Epithelial cell of proximal tubule (primary cell): ENCODE results near the gene PCARE. TPM values are rescaled to one million over a fixed set of nuclear protein-coding genes. Genes with fewer than 3 reads are reported as not detected.

Source experiments
- DNase-seq: peaks from one replicate; pipeline ENCODE4 v3.0.0-alpha.2; 2011; ENCODE audit warnings: low read depth
- H3K4me3 ChIP-seq: 2 replicates; pipeline ENCODE4 v1.5.1; 2011; ENCODE audit warnings: low read depth, mild to moderate bottlenecking, low read length
- total RNA-seq: library from RNA; depleted of rRNA; stranded (reverse); fragments of >200 nt; gene quantifications from 2 replicates; pipeline ENCODE4 v1.2.3, GENCODE V29; 2015
- TF ChIP-seq, protein P1 (sequence below): conservative IDR thresholded peaks from 2 replicates; pipeline ENCODE4 v1.5.1; 2012; ENCODE audit warnings: low read depth, mild to moderate bottlenecking, low read length

Gene PCARE
- total RNA-seq, 1 donor from 2014 or later: not detected

DNA sequence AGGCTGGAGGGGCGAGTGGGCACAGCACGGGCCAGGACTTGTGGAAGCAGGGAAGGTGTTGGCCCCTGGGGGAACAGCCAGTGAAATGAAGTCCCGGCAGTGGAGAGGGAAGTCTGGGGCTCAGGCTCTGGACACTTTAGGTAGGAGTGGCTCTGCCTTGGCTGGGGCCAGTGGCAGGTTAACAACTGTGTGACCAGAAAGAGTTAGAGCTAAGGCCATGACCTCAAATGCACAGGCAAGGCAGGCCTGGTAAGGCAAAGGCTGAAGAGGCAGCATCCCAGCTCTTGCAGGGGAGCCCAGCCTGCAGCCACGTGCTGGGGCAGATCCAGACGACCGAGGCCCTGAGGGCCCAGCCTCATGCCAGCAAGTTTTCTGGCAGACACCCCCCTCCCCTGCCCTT, 21.5 kb downstream of the PCARE start:
- H3K4me3 ChIP-seq: no peak overlapping the region
- TF ChIP-seq, protein P1, sequence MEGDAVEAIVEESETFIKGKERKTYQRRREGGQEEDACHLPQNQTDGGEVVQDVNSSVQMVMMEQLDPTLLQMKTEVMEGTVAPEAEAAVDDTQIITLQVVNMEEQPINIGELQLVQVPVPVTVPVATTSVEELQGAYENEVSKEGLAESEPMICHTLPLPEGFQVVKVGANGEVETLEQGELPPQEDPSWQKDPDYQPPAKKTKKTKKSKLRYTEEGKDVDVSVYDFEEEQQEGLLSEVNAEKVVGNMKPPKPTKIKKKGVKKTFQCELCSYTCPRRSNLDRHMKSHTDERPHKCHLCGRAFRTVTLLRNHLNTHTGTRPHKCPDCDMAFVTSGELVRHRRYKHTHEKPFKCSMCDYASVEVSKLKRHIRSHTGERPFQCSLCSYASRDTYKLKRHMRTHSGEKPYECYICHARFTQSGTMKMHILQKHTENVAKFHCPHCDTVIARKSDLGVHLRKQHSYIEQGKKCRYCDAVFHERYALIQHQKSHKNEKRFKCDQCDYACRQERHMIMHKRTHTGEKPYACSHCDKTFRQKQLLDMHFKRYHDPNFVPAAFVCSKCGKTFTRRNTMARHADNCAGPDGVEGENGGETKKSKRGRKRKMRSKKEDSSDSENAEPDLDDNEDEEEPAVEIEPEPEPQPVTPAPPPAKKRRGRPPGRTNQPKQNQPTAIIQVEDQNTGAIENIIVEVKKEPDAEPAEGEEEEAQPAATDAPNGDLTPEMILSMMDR: no peak

GRCh38 chr2:29051730-29052129, 22.6 kb downstream of the PCARE start:
- no peak overlapping the region for H3K4me3 ChIP-seq
- DNase-seq: no peak
- TF ChIP-seq, protein P1: no peak

More for the DNA sequence above, 21.5 kb downstream of the PCARE start:
- DNase-seq: no peak

GRCh38 chr2:29050591-29050990, 23.7 kb downstream of the PCARE start:
- TF ChIP-seq, protein P1: no peak
- no peak for DNase-seq

DNA sequence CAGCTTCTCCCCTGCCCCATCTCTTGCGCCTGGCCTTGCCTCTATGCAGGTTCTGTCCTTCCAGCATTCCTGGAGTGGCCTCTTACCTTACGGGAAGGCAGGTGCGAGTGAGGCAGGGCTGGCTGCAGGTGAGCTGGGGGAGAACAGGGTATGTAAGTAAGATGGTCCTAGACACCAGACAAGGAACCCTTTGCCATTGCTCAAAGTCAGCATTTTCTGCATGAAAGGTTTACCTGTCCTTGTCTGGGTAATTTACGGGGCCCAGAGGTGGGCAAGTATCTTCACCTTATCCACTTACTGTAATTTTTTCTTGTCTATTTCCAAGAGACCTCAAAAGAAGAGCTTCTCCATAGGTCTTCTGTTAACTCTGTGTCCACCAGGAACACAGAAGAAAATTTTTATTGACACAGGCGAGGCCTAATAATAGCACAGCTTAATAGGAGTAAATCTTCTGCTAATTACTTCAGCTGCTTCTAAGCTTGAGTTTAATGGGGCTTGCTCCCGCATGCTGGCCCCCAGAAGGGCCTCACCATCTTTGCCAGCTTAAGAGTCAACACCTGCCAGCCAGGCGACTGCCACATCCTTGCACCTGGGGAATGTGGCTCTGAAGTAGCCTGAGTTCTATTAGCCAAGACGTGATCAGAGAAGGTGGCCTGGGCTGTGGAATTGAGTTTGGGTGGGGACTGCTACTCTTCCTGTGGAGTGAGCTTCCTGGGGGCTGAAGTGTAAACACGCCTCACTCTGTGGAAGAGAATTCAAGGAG, 27.1 kb downstream of the PCARE start:
- TF ChIP-seq, protein P1: no peak
- H3K4me3 ChIP-seq: no peak overlapping the region
- no peak for DNase-seq

More at GRCh38 chr2:29050591-29050990, 23.7 kb downstream of the PCARE start:
- no peak overlapping the region for H3K4me3 ChIP-seq

DNA sequence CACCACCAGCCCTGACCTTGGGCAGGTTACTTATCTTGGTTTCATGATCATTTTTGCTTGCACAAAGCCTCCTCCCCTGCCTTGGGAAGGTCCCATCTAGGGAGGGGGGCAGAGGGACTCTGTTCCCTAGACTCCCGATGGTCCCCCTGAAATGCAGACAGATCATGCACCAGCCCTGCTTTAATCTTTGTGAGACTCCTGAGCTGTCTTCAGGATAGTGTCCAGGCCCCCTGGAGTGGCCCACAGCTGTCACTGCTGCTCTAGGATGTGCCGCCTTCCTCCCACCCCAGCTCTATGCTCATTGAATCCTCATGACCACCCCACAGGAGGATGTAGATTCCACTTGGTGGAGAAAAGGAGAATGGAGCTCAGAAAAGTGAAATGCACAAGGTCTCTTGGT, 28.0 kb downstream of the PCARE start:
- no peak for DNase-seq
- TF ChIP-seq, protein P1: no peak
- H3K4me3 ChIP-seq: no peak overlapping the region

DNA sequence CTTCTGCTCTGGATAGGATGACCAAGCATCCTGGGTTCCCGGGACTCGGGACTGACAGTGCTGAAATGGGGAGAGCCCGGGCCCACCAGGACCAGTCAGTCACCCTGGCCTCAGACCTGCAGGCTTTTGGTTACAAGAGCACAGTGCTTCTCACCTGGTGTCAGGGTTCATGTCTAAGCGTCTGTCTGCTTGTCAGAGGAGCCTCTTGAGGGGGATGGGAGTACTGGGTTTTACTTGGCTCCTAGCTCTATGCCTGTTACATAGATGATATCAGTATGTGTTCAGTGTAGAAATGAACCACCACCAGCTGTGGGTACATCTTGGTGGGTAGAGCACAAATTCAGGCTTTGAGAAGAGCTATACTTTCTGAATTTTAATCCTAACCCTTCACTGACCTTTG, 29.9 kb downstream of the PCARE start:
- no peak overlapping the region for H3K4me3 ChIP-seq
- TF ChIP-seq, protein P1: no peak
- no peak for DNase-seq

GRCh38 chr2:29042561-29043075, 31.7 kb downstream of the PCARE start:
- TF ChIP-seq, protein P1: no peak
- DNase-seq: no peak
- H3K4me3 ChIP-seq: no peak overlapping the region
